Measurements from ENCODE around the gene NTPCR. TPM values are rescaled to one million over a fixed set of nuclear protein-coding genes. Genes with fewer than 3 reads are reported as not detected.

NTPCR gene
- polyA plus RNA-seq, 2 of the 4 experiments (the other 2 are of a cell fraction), result 69.9 to 83.6 TPM

GRCh38 chr1:232964601-232965000, 14.2 kb downstream of the NTPCR start:
- no peak overlapping the region for H3K27ac ChIP-seq
- ATAC-seq (no peak), FAIRE-seq (no peak), DNase-seq (ENCODE audit: low read depth in 1 of 2, low spot score in 1 of 2) (no peak)
- ChIA-PET POLR2A (no interaction called here), CTCF (interaction anchor here (1.3 to 1.6 kb wide), 2 partner anchors 12 to 14 kb away, joined by 4 to 7 read pairs; no protein-coding TSS in a partner anchor)
- 87% methylated on average over 4 of the region's 4 CpGs for WGBS (ENCODE audit: missing lambda C conversion rate)
- no peaks in the 10 kb centered on the region for H3K9me3 ChIP-seq
- H3K4me1 ChIP-seq, result 0 out of 3 replicates have a peak, but pooled peaks cover 5% of the 10 kb centered on the region
- H3K4me2 ChIP-seq, result no peak overlapping the region
- H3K4me3 ChIP-seq, result no peak overlapping the region
- TF ChIP-seq GATA3 (IDR thresholded peaks at IDR 0.05; ENCODE audit: borderline replicate concordance) (no peak), MAFK (IDR thresholded peaks at IDR 0.05; ENCODE audit: partially characterized antibody) (no peak), PBX3 (IDR thresholded peaks at IDR 0.05) (no peak), ELK1 (IDR thresholded peaks at IDR 0.05; ENCODE audit: low read depth, low read length) (no peak), NR3C1 (IDR thresholded peaks at IDR 0.05) (no peak), E2F6 (IDR thresholded peaks at IDR 0.05; ENCODE audit: borderline replicate concordance, low read depth) (no peak), SMC3 (IDR thresholded peaks at IDR 0.05) (no peak), POLR2AphosphoS2 (conservative IDR thresholded peaks at IDR 0.05; ENCODE audit: low read length) (no peak), PHF8 (IDR thresholded peaks at IDR 0.05; ENCODE audit: borderline replicate concordance, low read depth) (no peak), MYC (IDR thresholded peaks at IDR 0.05; ENCODE audit: borderline replicate concordance, low read length) (no peak), KDM5A (IDR thresholded peaks at IDR 0.05) (no peak), ZNF302 (CRISPR knock-in tag; IDR thresholded peaks at IDR 0.05) (no peak), REST (IDR thresholded peaks at IDR 0.05) (no peak), SREBF2 (IDR thresholded peaks at IDR 0.05) (no peak), TP53 (CRISPR knock-in tag; IDR thresholded peaks at IDR 0.05) (no peak)

GRCh38 chr1:232965124-232965911, 14.9 kb downstream of the NTPCR start:
- FAIRE-seq (no peak), DNase-seq (ENCODE audit: low read depth in 1 of 2, low spot score in 1 of 2) (no peak), ATAC-seq (no peak)
- H3K9me3 ChIP-seq, result no peaks in the 10 kb centered on the region
- ChIA-PET POLR2A (no interaction called here), CTCF (interaction anchor here (1.3 to 1.6 kb wide), 2 partner anchors 12 to 14 kb away, joined by 4 to 7 read pairs; no protein-coding TSS in a partner anchor)
- H3K27ac ChIP-seq, result no peak overlapping the region
- H3K4me1 ChIP-seq, result 0 out of 3 replicates have a peak, but pooled peaks cover 5% of the 10 kb centered on the region
- no peak overlapping the region for H3K4me3 ChIP-seq
- 88% methylated on average over 10 of the region's 10 CpGs for WGBS (ENCODE audit: missing lambda C conversion rate)
- TF ChIP-seq HOXB5 (CRISPR knock-in tag; IDR thresholded peaks at IDR 0.05) (no peak), MAFK (IDR thresholded peaks at IDR 0.05; ENCODE audit: partially characterized antibody) (no peak), FOSL2 (IDR thresholded peaks at IDR 0.05) (no peak), FOSL2 (CRISPR knock-in tag; IDR thresholded peaks at IDR 0.05) (no peak)
- H3K4me2 ChIP-seq, result no peak overlapping the region
